ENCODE results near the gene CEP112. TPM values are rescaled to one million over a fixed set of nuclear protein-coding genes. Genes with fewer than 3 reads are reported as not detected.

CEP112 gene
- total and polyA plus RNA-seq, 2 of the 13 experiments (the other 11 are each of a cell fraction or from before 2014, with no cell fraction given): 1.2 to 3.4 TPM

DNA sequence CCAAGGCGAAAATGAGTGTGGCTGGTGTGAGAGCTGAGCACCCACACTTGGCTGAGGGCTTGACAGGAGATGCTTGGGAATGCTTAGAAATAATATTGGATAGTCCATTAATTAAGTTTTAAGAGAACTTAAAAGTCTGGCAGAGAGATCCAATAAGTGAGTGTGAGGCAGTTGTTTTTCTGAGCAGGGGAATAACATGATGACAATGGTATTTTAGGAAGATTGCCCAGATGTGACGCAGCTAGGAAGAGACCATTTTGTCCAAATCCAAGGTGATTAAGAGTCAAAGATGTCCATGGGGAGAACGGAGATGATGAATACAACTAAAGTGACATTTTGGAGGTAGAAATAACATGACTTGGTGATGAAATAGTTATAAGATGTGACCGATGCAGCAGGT, 527.7 kb downstream of the CEP112 start (continued):
- TF ChIP-seq, protein P1, sequence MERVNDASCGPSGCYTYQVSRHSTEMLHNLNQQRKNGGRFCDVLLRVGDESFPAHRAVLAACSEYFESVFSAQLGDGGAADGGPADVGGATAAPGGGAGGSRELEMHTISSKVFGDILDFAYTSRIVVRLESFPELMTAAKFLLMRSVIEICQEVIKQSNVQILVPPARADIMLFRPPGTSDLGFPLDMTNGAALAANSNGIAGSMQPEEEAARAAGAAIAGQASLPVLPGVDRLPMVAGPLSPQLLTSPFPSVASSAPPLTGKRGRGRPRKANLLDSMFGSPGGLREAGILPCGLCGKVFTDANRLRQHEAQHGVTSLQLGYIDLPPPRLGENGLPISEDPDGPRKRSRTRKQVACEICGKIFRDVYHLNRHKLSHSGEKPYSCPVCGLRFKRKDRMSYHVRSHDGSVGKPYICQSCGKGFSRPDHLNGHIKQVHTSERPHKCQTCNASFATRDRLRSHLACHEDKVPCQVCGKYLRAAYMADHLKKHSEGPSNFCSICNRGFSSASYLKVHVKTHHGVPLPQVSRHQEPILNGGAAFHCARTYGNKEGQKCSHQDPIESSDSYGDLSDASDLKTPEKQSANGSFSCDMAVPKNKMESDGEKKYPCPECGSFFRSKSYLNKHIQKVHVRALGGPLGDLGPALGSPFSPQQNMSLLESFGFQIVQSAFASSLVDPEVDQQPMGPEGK (CRISPR knock-in tag; IDR thresholded peaks at IDR 0.05): no peak
- no peak for TF ChIP-seq TBX2 (CRISPR knock-in tag; IDR thresholded peaks at IDR 0.05; ENCODE audit: borderline replicate concordance)

DNA sequence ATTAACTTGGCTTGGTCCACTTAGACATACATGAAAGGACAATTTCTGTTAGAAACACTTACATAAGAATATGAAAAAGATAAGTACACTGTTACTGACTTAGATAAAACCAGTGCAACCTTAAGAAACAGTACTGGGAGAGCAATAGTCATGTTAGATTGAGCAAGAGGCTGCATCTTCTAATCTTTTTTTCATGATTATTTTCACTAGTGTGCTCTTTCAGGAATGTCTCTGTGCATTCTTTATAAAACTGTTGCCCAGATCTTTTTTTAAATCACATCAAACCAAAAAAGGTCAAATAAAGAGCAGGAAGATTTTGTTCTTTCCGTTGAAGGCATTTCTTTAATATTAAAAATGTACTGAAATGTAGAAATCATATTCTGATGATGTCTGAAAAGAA, 529.7 kb downstream of the CEP112 start:
- TF ChIP-seq ZBTB39 (CRISPR knock-in tag; IDR thresholded peaks at IDR 0.05) (no peak), ZBTB49 (CRISPR knock-in tag; IDR thresholded peaks at IDR 0.05; ENCODE audit: borderline replicate concordance) (no peak)
- TF ChIP-seq, protein P2, sequence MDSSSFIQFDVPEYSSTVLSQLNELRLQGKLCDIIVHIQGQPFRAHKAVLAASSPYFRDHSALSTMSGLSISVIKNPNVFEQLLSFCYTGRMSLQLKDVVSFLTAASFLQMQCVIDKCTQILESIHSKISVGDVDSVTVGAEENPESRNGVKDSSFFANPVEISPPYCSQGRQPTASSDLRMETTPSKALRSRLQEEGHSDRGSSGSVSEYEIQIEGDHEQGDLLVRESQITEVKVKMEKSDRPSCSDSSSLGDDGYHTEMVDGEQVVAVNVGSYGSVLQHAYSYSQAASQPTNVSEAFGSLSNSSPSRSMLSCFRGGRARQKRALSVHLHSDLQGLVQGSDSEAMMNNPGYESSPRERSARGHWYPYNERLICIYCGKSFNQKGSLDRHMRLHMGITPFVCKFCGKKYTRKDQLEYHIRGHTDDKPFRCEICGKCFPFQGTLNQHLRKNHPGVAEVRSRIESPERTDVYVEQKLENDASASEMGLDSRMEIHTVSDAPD (CRISPR knock-in tag; IDR thresholded peaks at IDR 0.05): no peak
- ATAC-seq (no peak), FAIRE-seq (no peak), DNase-seq (ENCODE audit: low spot score) (no peak)
- intact Hi-C loops (cut with micrococcal nuclease; ENCODE audit: unreplicated experiment) (no loop called here), in situ Hi-C loops (cut with HindIII; ENCODE audit: extremely low pct_ligation_motif_present, low pct_unique_long_range_greater_than_20kb) (no loop called here)
- Histone ChIP-seq H3K79me2 (ENCODE audit: insufficient read depth, low read length) (no peaks in the 10 kb centered on the region), H3K9ac (ENCODE audit: insufficient read depth, low read depth, low read length) (no peak overlapping the region), H3K4me3 (replicated peaks in 1 of 3; ENCODE audit: insufficient read depth in 1 of 3, low read depth in 2 of 3, low read length in 3 of 3) (no peak overlapping the region), H3K4me1 (ENCODE audit: insufficient read depth, low read length) (peaks cover 35% of the 10 kb centered on the region), H3K9me3 (ENCODE audit: low read length) (no peaks in the 10 kb centered on the region), H4K20me1 (ENCODE audit: insufficient read depth, low read length) (no peaks in the 10 kb centered on the region), H2AFZ (ENCODE audit: low read length) (no peak overlapping the region), H3K27ac (ENCODE audit: extremely low read length, insufficient read depth, low read length) (no peak overlapping the region), H3K27me3 (ENCODE audit: control insufficient read depth in 1 of 2, insufficient read depth in 2 of 2, low read length in 2 of 2) (no peaks in the 10 kb centered on the region), H3K4me2 (ENCODE audit: low read depth, low read length) (no peak overlapping the region), H3K36me3 (replicated peaks in 1 of 2; ENCODE audit: control insufficient read depth in 1 of 2, insufficient read depth in 2 of 2, low read length in 2 of 2) (no peaks in the 10 kb centered on the region)
- ChIA-PET POLR2A (no interaction called here), CTCF (ENCODE audit: low intra/inter-chr PET ratio, low total read pairs) (no interaction called here)
- WGBS (ENCODE audit: low lambda C conversion rate): 78% methylated on average over 1 of the region's 1 CpG
- BruUV-seq (replicated peaks): no TSS peak

Measured in HepG2 (cell line).